Measurements from ENCODE around the gene GABBR2.

Gene GABBR2

GRCh38 chr9:98378794-98379193, 329.9 kb downstream of the GABBR2 start:
- Mint-ChIP-seq H3K9me3 (no peaks in the 10 kb centered on the region), H3K27ac (no peak overlapping the region), H3K4me3 (no peak overlapping the region), H3K27me3 (ENCODE audit: low read depth) (no peaks in the 10 kb centered on the region), H3K36me3 (ENCODE audit: low read depth) (no peaks in the 10 kb centered on the region), H3K4me1 (ENCODE audit: low read depth) (no peaks in the 10 kb centered on the region)
- DNase-seq (ENCODE audit: low spot score), result no peak

GRCh38 chr9:98378206-98378780, 330.4 kb downstream of the GABBR2 start:
- Mint-ChIP-seq H3K36me3 (ENCODE audit: low read depth) (no peaks in the 10 kb centered on the region), H3K27me3 (ENCODE audit: low read depth) (no peaks in the 10 kb centered on the region), H3K4me1 (ENCODE audit: low read depth) (no peaks in the 10 kb centered on the region), H3K27ac (no peak overlapping the region), H3K9me3 (no peaks in the 10 kb centered on the region), H3K4me3 (no peak overlapping the region)
- no peak for DNase-seq (ENCODE audit: low spot score)

GRCh38 chr9:98375138-98375726, 333.5 kb downstream of the GABBR2 start:
- Mint-ChIP-seq H3K36me3 (ENCODE audit: low read depth) (no peaks in the 10 kb centered on the region), H3K4me3 (no peak overlapping the region), H3K9me3 (no peaks in the 10 kb centered on the region), H3K4me1 (ENCODE audit: low read depth) (no peaks in the 10 kb centered on the region), H3K27me3 (ENCODE audit: low read depth) (no peaks in the 10 kb centered on the region), H3K27ac (no peak overlapping the region)
- DNase-seq (ENCODE audit: low spot score), result no peak

GRCh38 chr9:98374385-98375051, 334.2 kb downstream of the GABBR2 start:
- Mint-ChIP-seq H3K27ac (no peak overlapping the region), H3K9me3 (no peaks in the 10 kb centered on the region)
- no peak for DNase-seq (ENCODE audit: low spot score)

GRCh38 chr9:98373609-98374008, 335.1 kb downstream of the GABBR2 start:
- no peaks in the 10 kb centered on the region for H3K36me3 Mint-ChIP-seq (ENCODE audit: low read depth)
- H3K27me3 Mint-ChIP-seq (ENCODE audit: low read depth), result peaks cover 2% of the 10 kb centered on the region
- no peak overlapping the region for H3K27ac Mint-ChIP-seq
- no peak overlapping the region for H3K4me3 Mint-ChIP-seq
- no peaks in the 10 kb centered on the region for H3K4me1 Mint-ChIP-seq (ENCODE audit: low read depth)
- H3K9me3 Mint-ChIP-seq, result no peaks in the 10 kb centered on the region
- DNase-seq (ENCODE audit: low spot score), result no peak

More at GRCh38 chr9:98374385-98375051, 334.2 kb downstream of the GABBR2 start:
- Mint-ChIP-seq H3K4me1 (ENCODE audit: low read depth) (no peaks in the 10 kb centered on the region), H3K27me3 (ENCODE audit: low read depth) (no peaks in the 10 kb centered on the region), H3K4me3 (no peak overlapping the region), H3K36me3 (ENCODE audit: low read depth) (no peaks in the 10 kb centered on the region)

- Mint-ChIP-seq H3K36me3 (ENCODE audit: low read depth) (no peaks in the 10 kb centered on the region), H3K27me3 (ENCODE audit: low read depth) (peaks cover 2% of the 10 kb centered on the region), H3K4me1 (ENCODE audit: low read depth) (no peaks in the 10 kb centered on the region), H3K4me3 (no peak overlapping the region), H3K27ac (no peak overlapping the region), H3K9me3 (peaks cover 2% of the 10 kb centered on the region)
- no peak for DNase-seq (ENCODE audit: low spot score)
These were observed 336.5 kb downstream of the GABBR2 start for GRCh38 chr9:98372077-98372836.

- no peak for DNase-seq (ENCODE audit: low spot score)
- Mint-ChIP-seq H3K36me3 (ENCODE audit: low read depth) (no peaks in the 10 kb centered on the region), H3K27ac (no peak overlapping the region), H3K4me1 (ENCODE audit: low read depth) (no peaks in the 10 kb centered on the region), H3K27me3 (ENCODE audit: low read depth) (peaks cover 2% of the 10 kb centered on the region), H3K9me3 (peaks cover 14% of the 10 kb centered on the region), H3K4me3 (no peak overlapping the region)
These were observed 337.8 kb downstream of the GABBR2 start for GRCh38 chr9:98370976-98371315.

- Mint-ChIP-seq H3K27me3 (ENCODE audit: low read depth) (peaks cover 2% of the 10 kb centered on the region), H3K4me3 (no peak overlapping the region), H3K4me1 (ENCODE audit: low read depth) (no peaks in the 10 kb centered on the region), H3K27ac (no peak overlapping the region), H3K9me3 (peaks cover 19% of the 10 kb centered on the region), H3K36me3 (ENCODE audit: low read depth) (no peaks in the 10 kb centered on the region)
- no peak for DNase-seq (ENCODE audit: low spot score)
These were observed 338.3 kb downstream of the GABBR2 start for GRCh38 chr9:98370300-98370975.

GRCh38 chr9:98369896-98370295, 338.8 kb downstream of the GABBR2 start:
- Mint-ChIP-seq H3K4me1 (ENCODE audit: low read depth) (no peaks in the 10 kb centered on the region), H3K9me3 (peaks cover 24% of the 10 kb centered on the region), H3K27me3 (ENCODE audit: low read depth) (peaks cover 2% of the 10 kb centered on the region), H3K27ac (no peak overlapping the region), H3K36me3 (ENCODE audit: low read depth) (no peaks in the 10 kb centered on the region), H3K4me3 (no peak overlapping the region)
- DNase-seq (ENCODE audit: low spot score), result no peak

GRCh38 chr9:98369471-98369870, 339.3 kb downstream of the GABBR2 start:
- Mint-ChIP-seq H3K27me3 (ENCODE audit: low read depth) (peaks cover 2% of the 10 kb centered on the region), H3K9me3 (peaks cover 25% of the 10 kb centered on the region), H3K4me3 (no peak overlapping the region), H3K36me3 (ENCODE audit: low read depth) (no peaks in the 10 kb centered on the region), H3K4me1 (ENCODE audit: low read depth) (no peaks in the 10 kb centered on the region), H3K27ac (no peak overlapping the region)
- no peak for DNase-seq (ENCODE audit: low spot score)

- no peak for DNase-seq (ENCODE audit: low spot score)
- Mint-ChIP-seq H3K36me3 (ENCODE audit: low read depth) (no peaks in the 10 kb centered on the region), H3K27me3 (ENCODE audit: low read depth) (peaks cover 2% of the 10 kb centered on the region), H3K27ac (no peak overlapping the region), H3K9me3 (peaks cover 25% of the 10 kb centered on the region), H3K4me3 (no peak overlapping the region), H3K4me1 (ENCODE audit: low read depth) (no peaks in the 10 kb centered on the region)
These were observed 339.7 kb downstream of the GABBR2 start for GRCh38 chr9:98369066-98369425.

- DNase-seq (ENCODE audit: low spot score), result no peak
- H3K36me3 Mint-ChIP-seq (ENCODE audit: low read depth), result no peaks in the 10 kb centered on the region
- H3K27me3 Mint-ChIP-seq (ENCODE audit: low read depth), result peaks cover 2% of the 10 kb centered on the region
These were observed 340.2 kb downstream of the GABBR2 start for GRCh38 chr9:98368366-98369065.

GRCh38 chr9:98367923-98368322, 340.8 kb downstream of the GABBR2 start:
- Mint-ChIP-seq H3K4me1 (ENCODE audit: low read depth) (no peaks in the 10 kb centered on the region), H3K27ac (no peak overlapping the region), H3K9me3 (peaks cover 25% of the 10 kb centered on the region), H3K4me3 (no peak overlapping the region), H3K36me3 (ENCODE audit: low read depth) (no peaks in the 10 kb centered on the region), H3K27me3 (ENCODE audit: low read depth) (peaks cover 5% of the 10 kb centered on the region)
- DNase-seq (ENCODE audit: low spot score), result no peak

More at GRCh38 chr9:98368366-98369065, 340.2 kb downstream of the GABBR2 start:
- Mint-ChIP-seq H3K27ac (no peak overlapping the region), H3K4me3 (no peak overlapping the region), H3K9me3 (peaks cover 25% of the 10 kb centered on the region), H3K4me1 (ENCODE audit: low read depth) (no peaks in the 10 kb centered on the region)
